Large intestine (tissue), 12 donors: Measurements from ENCODE around the gene SSX2B. TPM values are rescaled to one million over a fixed set of nuclear protein-coding genes. Genes with fewer than 3 reads are reported as not detected.
"Not testable (repeated sequence)": the region's sequence is repeated elsewhere in the genome, so short reads cannot be mapped to it uniquely, and the experiment has no call there.

ENCODE experiments used
- DNase-seq, 2 donors: peaks; one replicate each; pipeline versions ENCODE4 v3.0.0 to v3.0.0-alpha.2; 2013
- H3K27ac ChIP-seq: one replicate; pipeline ENCODE4 v1.5.1; 2013; ENCODE audit warnings: low read length
- H3K27me3 ChIP-seq: 2 replicates; pipeline ENCODE4 v1.6.1; 2013; ENCODE audit warnings: low read length; ENCODE audit not compliant: control insufficient read depth, insufficient read depth
- H3K36me3 ChIP-seq: 2 replicates; pipeline ENCODE4 v1.6.1; 2013; ENCODE audit warnings: low read length; ENCODE audit not compliant: control insufficient read depth, insufficient read depth
- H3K4me1 ChIP-seq: one replicate; pipeline ENCODE4 v1.6.1; 2013; ENCODE audit warnings: low read length; ENCODE audit not compliant: control insufficient read depth, insufficient read depth
- H3K4me3 ChIP-seq: one replicate; pipeline ENCODE4 v1.5.1; 2013; ENCODE audit warnings: low read length
- H3K9me3 ChIP-seq: one replicate; pipeline ENCODE4 v1.6.1; 2013; ENCODE audit warnings: mild to moderate bottlenecking, low read depth, low read length, moderate library complexity; ENCODE audit not compliant: control insufficient read depth
- WGBS: methylation state at CpG from one replicate; pipeline ENCODE4 v1.1.5; 2013; ENCODE audit warnings: low lambda C conversion rate; ENCODE audit not compliant: insufficient coverage; 5-methylcytosine and 5-hydroxymethylcytosine counted together
- long read RNA-seq, 11 donors: transcript quantifications; one replicate each; lab custom pipeline, GENCODE V29; 2026
- polyA plus RNA-seq: library from polyadenylated mRNA; unstranded; fragments of 120-200 nt; gene quantifications from one replicate; pipeline ENCODE4 v1.2.1, GENCODE V29; 2013

Gene SSX2B, protein sequence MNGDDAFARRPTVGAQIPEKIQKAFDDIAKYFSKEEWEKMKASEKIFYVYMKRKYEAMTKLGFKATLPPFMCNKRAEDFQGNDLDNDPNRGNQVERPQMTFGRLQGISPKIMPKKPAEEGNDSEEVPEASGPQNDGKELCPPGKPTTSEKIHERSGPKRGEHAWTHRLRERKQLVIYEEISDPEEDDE
- not detected for polyA plus RNA-seq
- long read RNA-seq, donor 1, result 0 reads
- long read RNA-seq, donor 2, result 0 reads
- long read RNA-seq, donor 3, result 0 reads
- long read RNA-seq, donor 4, result 0 reads
- long read RNA-seq, donor 5, result 0 reads
- long read RNA-seq, donor 6, result 0 reads
- long read RNA-seq, donor 7, result 0 reads
- long read RNA-seq, donor 8, result 0 reads
- long read RNA-seq, donor 9, result 0 reads
- long read RNA-seq, donor 10, result 0 reads
- long read RNA-seq, donor 11, result 0 reads

- not testable (repeated sequence) for H3K4me1 ChIP-seq, H3K36me3 ChIP-seq, H3K4me3 ChIP-seq, DNase-seq, H3K27me3 ChIP-seq, H3K9me3 ChIP-seq, H3K27ac ChIP-seq
- WGBS, result no CpG with 5 or more reads among the region's 13 CpGs
Observed at GRCh38 chrX:52750952-52751351, at the start of gene SSX2B. SSX2B (plus strand) TSS chrX:52751252; CDS start chrX:52752681, 1,429 bp downstream.

- H3K4me1 ChIP-seq, H3K4me3 ChIP-seq, H3K9me3 ChIP-seq, H3K27me3 ChIP-seq, H3K36me3 ChIP-seq, DNase-seq, H3K27ac ChIP-seq: not testable (repeated sequence)
- WGBS, result no CpG with 5 or more reads among the region's 13 CpGs
Observed at GRCh38 chrX:52707078-52707477, 44.0 kb upstream of the SSX2B start, which contains the start of gene SSX2. SSX2 (minus strand) TSS chrX:52707178; CDS start chrX:52705749, 1,429 bp downstream.

DNA sequence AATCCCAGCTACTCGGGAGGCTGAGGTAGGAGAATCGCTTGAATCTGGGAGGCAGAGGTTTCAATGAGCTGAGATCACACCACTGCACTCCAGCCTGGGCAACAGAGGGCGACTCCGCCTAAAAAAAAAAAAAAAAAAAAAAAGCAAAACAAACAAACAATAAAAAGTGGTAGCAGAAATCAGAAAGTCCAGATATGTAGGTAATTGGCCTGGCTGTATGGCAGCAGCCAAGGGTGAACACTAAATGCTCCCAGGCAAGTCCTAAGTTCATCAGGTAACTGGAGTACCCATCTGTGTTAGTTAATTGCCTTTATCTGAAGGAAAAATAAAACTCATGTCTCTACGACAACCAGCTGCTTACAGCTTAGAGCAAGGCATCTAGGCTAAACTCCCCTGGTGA is 14.9 kb downstream of the SSX2B start:
- H3K4me3 ChIP-seq, H3K27me3 ChIP-seq, H3K4me1 ChIP-seq, H3K9me3 ChIP-seq, DNase-seq, H3K27ac ChIP-seq, H3K36me3 ChIP-seq: not testable (repeated sequence)
- WGBS, result no CpG with 5 or more reads among the region's 5 CpGs

GRCh38 chrX:52773504-52773903 is 22.5 kb downstream of the SSX2B start:
- H3K4me1 ChIP-seq, H3K36me3 ChIP-seq, H3K27ac ChIP-seq, H3K27me3 ChIP-seq, H3K9me3 ChIP-seq, H3K4me3 ChIP-seq, DNase-seq: not testable (repeated sequence)
- WGBS, result no CpG with 5 or more reads among the region's 11 CpGs

- H3K27ac ChIP-seq, H3K36me3 ChIP-seq: not testable (repeated sequence)
- no CpG with 5 or more reads among the region's 2 CpGs for WGBS
Observed at GRCh38 chrX:52797327-52797726, 46.3 kb downstream of the SSX2B start, which contains the start of gene SPANXN5. SPANXN5 (minus strand) TSS chrX:52797427; CDS start chrX:52797348, 79 bp downstream.

GRCh38 chrX:52804876-52805275 is 53.8 kb downstream of the SSX2B start:
- not testable (repeated sequence) for DNase-seq, H3K27me3 ChIP-seq, H3K9me3 ChIP-seq, H3K36me3 ChIP-seq, H3K4me1 ChIP-seq, H3K27ac ChIP-seq, H3K4me3 ChIP-seq
- WGBS, result no CpG with 5 or more reads among the region's 2 CpGs

More at GRCh38 chrX:52797327-52797726, 46.3 kb downstream of the SSX2B start, which contains the start of gene SPANXN5:
- not testable (repeated sequence) for H3K27me3 ChIP-seq, DNase-seq, H3K4me1 ChIP-seq, H3K4me3 ChIP-seq, H3K9me3 ChIP-seq

Other genes with a start within 250 kb of the SSX2B start
- gene XAGE1B, start 234.2 kb upstream of the SSX2B start, polyA plus RNA-seq, result not detected
- gene SSX7, start 96.4 kb upstream of the SSX2B start, polyA plus RNA-seq, result not detected
- not detected for gene SSX2, start 44.1 kb upstream of the SSX2B start, polyA plus RNA-seq
- gene SPANXN5, start 46.2 kb downstream of the SSX2B start, polyA plus RNA-seq, result not detected
- gene XAGE5, start 60.0 kb downstream of the SSX2B start, polyA plus RNA-seq, result not detected
- gene XAGE3, start 116.8 kb downstream of the SSX2B start, polyA plus RNA-seq, result 0.13 TPM
- 11.6 TPM for gene FAM156B, start 146.1 kb downstream of the SSX2B start, polyA plus RNA-seq
- 37.8 TPM for gene FAM156A, start 207.3 kb downstream of the SSX2B start, polyA plus RNA-seq